ENCODE results near the gene STK33. TPM values are rescaled to one million over a fixed set of nuclear protein-coding genes. Genes with fewer than 3 reads are reported as not detected.

STK33 gene
- total RNA-seq, 1 donor from 2014 or later: 17.9 TPM

DNA sequence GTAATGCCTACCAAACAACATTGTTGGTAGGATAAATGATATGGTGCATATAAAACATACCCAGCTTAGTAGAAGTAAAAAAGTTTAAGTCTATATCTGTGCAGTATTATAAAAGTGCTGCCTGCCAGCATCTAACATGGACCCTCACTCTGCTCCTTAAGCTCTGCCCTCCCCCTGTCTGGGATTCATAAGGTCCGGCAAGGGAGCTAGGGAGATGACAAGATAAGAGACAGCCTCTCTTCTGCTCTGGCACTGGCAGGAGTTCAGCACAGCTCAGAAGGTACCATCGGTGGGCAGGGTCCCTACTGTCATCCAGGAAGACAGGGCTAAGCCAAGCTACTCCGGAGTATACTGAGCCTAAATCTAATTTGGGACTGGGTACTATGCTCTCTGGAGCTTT, 45.6 kb upstream of the STK33 start:
- TF ChIP-seq, protein P1, sequence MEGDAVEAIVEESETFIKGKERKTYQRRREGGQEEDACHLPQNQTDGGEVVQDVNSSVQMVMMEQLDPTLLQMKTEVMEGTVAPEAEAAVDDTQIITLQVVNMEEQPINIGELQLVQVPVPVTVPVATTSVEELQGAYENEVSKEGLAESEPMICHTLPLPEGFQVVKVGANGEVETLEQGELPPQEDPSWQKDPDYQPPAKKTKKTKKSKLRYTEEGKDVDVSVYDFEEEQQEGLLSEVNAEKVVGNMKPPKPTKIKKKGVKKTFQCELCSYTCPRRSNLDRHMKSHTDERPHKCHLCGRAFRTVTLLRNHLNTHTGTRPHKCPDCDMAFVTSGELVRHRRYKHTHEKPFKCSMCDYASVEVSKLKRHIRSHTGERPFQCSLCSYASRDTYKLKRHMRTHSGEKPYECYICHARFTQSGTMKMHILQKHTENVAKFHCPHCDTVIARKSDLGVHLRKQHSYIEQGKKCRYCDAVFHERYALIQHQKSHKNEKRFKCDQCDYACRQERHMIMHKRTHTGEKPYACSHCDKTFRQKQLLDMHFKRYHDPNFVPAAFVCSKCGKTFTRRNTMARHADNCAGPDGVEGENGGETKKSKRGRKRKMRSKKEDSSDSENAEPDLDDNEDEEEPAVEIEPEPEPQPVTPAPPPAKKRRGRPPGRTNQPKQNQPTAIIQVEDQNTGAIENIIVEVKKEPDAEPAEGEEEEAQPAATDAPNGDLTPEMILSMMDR (IDR thresholded peaks at IDR 0.05; ENCODE audit: unreplicated experiment): no peak
- DNase-seq (ENCODE audit: low spot score): no peak
- no peak overlapping the region for H3K4me3 Mint-ChIP-seq (ENCODE audit: unreplicated experiment)
- no peaks in the 10 kb centered on the region for H3K4me1 Mint-ChIP-seq (ENCODE audit: unreplicated experiment)
- H3K9me3 Mint-ChIP-seq (ENCODE audit: unreplicated experiment): no peaks in the 10 kb centered on the region
- H3K27ac Mint-ChIP-seq (ENCODE audit: unreplicated experiment): no peak overlapping the region
- H3K36me3 Mint-ChIP-seq (ENCODE audit: low read depth, unreplicated experiment): peaks cover 30% of the 10 kb centered on the region
- H3K27me3 Mint-ChIP-seq (ENCODE audit: unreplicated experiment): peaks cover 1% of the 10 kb centered on the region

DNA sequence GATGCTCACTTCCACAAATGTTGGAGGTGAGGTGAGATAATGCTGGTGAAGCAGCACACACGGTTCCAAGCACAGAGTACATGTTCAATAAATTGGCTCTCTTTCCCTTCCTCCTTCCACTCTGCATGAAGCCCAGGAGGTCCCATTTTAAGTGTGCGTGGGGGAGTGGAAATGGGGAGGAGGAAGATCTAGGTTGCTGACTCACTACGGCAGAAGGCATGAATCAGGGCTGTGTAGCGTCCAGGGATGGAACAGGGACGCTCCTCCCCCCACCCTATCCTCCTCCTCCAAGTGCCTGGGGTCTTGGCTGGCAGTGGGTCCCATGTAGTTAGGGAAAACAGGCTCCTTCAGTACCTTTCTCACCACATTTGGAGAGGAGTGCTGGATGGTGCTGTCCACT, 44.3 kb upstream of the STK33 start:
- TF ChIP-seq, protein P1 (IDR thresholded peaks at IDR 0.05; ENCODE audit: unreplicated experiment): no peak
- H3K4me3 Mint-ChIP-seq (ENCODE audit: unreplicated experiment): no peak overlapping the region
- no peaks in the 10 kb centered on the region for H3K4me1 Mint-ChIP-seq (ENCODE audit: unreplicated experiment)
- no peaks in the 10 kb centered on the region for H3K9me3 Mint-ChIP-seq (ENCODE audit: unreplicated experiment)
- no peak overlapping the region for H3K27ac Mint-ChIP-seq (ENCODE audit: unreplicated experiment)
- peaks cover 30% of the 10 kb centered on the region for H3K36me3 Mint-ChIP-seq (ENCODE audit: low read depth, unreplicated experiment)
- peaks cover 1% of the 10 kb centered on the region for H3K27me3 Mint-ChIP-seq (ENCODE audit: unreplicated experiment)
- DNase-seq (ENCODE audit: low spot score): no peak

DNA sequence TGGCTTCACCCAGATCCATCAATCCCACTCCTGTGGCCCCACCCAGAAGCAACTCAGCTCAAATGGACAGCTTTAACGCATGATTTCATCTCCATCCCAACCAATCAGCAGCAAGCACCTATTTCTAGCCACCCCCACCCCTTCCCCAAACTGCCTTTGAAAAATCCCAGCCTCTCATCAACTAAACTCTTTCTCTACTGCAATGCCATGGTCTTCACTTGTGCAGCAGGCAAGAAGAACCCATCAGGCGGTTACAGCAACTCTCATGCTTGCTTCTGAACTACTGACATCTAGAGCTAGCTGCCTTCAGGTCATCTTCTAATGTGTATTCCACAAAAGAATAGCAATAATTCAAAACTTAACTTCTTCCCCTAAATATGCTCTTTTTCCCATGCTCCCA, 42.1 kb upstream of the STK33 start:
- Mint-ChIP-seq H3K4me3 (ENCODE audit: unreplicated experiment) (peak overlapping the region; percentile 37), H3K36me3 (ENCODE audit: low read depth, unreplicated experiment) (peaks cover 20% of the 10 kb centered on the region), H3K27ac (ENCODE audit: unreplicated experiment) (no peak overlapping the region), H3K4me1 (ENCODE audit: unreplicated experiment) (no peaks in the 10 kb centered on the region), H3K9me3 (ENCODE audit: unreplicated experiment) (no peaks in the 10 kb centered on the region), H3K27me3 (ENCODE audit: unreplicated experiment) (peaks cover 1% of the 10 kb centered on the region)
- TF ChIP-seq, protein P1 (IDR thresholded peaks at IDR 0.05; ENCODE audit: unreplicated experiment): no peak
- DNase-seq (ENCODE audit: low spot score): no peak

DNA sequence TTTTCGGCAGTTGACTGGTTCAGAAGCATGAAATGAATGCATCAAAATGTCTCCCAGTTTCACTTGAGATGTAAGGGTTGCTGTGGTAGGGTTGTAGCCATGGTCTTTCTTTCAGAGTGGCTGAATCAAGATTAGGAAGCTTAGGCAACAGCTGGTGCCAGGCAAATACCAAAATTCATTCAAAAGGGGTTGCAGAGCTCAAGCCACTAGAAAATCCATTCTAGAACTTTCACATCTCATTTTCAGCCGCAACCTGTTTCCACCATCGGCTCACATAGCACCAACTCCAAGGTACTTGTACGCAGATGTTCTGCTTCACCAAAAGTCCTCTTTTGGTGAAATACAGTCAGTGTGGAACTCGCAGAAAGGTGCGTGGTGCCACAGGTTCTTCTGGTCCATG, 40.5 kb upstream of the STK33 start:
- Mint-ChIP-seq H3K27me3 (ENCODE audit: unreplicated experiment) (peaks cover 1% of the 10 kb centered on the region), H3K27ac (ENCODE audit: unreplicated experiment) (no peak overlapping the region), H3K4me3 (ENCODE audit: unreplicated experiment) (no peak overlapping the region), H3K4me1 (ENCODE audit: unreplicated experiment) (peaks cover 9% of the 10 kb centered on the region), H3K36me3 (ENCODE audit: low read depth, unreplicated experiment) (peaks cover 20% of the 10 kb centered on the region), H3K9me3 (ENCODE audit: unreplicated experiment) (no peaks in the 10 kb centered on the region)
- no peak for DNase-seq (ENCODE audit: low spot score)
- TF ChIP-seq, protein P1 (IDR thresholded peaks at IDR 0.05; ENCODE audit: unreplicated experiment): no peak

DNA sequence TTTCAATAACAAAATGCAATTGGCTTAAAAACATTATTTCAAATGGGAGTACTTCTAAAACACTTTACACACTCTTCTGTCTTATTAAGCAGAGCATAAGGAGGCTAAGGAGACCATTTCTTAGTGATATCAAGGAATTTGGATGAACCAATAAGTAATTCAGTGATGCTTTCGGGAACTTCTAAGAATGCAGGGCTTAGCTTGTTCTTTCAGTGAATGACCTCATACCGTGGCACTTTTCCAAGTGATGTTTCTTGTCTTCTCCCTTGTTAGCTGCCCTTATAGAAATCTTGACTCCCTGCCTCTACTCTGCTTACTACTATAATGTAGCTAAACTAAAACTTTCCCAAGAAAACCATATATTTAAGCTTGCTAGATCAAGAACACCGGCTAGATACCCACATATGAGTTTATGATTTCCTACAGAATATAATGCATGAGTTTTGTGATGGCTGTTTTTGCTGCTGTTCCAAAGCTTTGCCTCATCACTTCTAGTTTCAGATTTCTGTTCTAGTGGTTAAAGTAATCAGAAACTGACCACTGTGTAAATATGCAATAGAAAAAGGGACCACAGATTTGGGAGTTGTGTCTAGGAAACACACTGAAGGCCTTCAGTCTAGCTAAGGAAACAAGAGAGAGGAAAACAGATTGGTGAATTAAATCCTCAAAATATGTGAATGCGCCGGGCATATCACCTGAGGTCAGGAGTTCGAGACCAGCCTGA, 37.5 kb upstream of the STK33 start:
- H3K27ac Mint-ChIP-seq (ENCODE audit: unreplicated experiment): no peak overlapping the region
- no peak for DNase-seq (ENCODE audit: low spot score)
- H3K4me3 Mint-ChIP-seq (ENCODE audit: unreplicated experiment): no peak overlapping the region

More for the DNA sequence above, 37.5 kb upstream of the STK33 start:
- Mint-ChIP-seq H3K36me3 (ENCODE audit: low read depth, unreplicated experiment) (peaks cover 11% of the 10 kb centered on the region), H3K4me1 (ENCODE audit: unreplicated experiment) (peaks cover 9% of the 10 kb centered on the region), H3K9me3 (ENCODE audit: unreplicated experiment) (no peaks in the 10 kb centered on the region), H3K27me3 (ENCODE audit: unreplicated experiment) (peaks cover 1% of the 10 kb centered on the region)
- TF ChIP-seq, protein P1 (IDR thresholded peaks at IDR 0.05; ENCODE audit: unreplicated experiment): no peak

All from endothelial cell (in vitro differentiated cells).